ENCODE results near the gene NSUN5. TPM values are rescaled to one million over a fixed set of nuclear protein-coding genes. Genes with fewer than 3 reads are reported as not detected.
A peak's percentile ranks its signal among the peaks of the same experiment; 100 is the strongest.

The NSUN5 gene
- total and polyA plus RNA-seq, 2 experiments from 2014 or later, result 65.6 to 73.4 TPM

DNA sequence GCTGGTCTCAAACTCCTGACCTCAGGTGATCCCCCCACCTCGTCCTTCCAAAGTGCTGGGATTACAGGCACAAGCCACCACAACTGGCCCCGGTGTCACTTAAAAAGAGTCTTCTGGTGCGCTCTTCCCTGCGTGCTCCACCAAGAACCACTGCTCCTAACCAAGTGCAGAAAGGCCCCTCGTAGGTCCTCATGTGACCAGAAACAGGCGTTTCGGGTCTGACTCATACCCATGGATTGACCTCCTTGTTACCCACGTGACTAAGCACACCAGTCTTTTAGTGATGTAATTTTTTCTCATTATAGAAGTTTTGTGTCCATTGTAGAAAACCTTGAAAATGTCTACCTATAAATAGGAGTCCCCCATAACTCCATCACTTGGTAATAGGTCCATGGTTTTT lies 33.3 kb upstream of the NSUN5 start (continued):
- TF ChIP-seq, protein P1, sequence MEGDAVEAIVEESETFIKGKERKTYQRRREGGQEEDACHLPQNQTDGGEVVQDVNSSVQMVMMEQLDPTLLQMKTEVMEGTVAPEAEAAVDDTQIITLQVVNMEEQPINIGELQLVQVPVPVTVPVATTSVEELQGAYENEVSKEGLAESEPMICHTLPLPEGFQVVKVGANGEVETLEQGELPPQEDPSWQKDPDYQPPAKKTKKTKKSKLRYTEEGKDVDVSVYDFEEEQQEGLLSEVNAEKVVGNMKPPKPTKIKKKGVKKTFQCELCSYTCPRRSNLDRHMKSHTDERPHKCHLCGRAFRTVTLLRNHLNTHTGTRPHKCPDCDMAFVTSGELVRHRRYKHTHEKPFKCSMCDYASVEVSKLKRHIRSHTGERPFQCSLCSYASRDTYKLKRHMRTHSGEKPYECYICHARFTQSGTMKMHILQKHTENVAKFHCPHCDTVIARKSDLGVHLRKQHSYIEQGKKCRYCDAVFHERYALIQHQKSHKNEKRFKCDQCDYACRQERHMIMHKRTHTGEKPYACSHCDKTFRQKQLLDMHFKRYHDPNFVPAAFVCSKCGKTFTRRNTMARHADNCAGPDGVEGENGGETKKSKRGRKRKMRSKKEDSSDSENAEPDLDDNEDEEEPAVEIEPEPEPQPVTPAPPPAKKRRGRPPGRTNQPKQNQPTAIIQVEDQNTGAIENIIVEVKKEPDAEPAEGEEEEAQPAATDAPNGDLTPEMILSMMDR (conservative IDR thresholded peaks at IDR 0.05; ENCODE audit: low read depth in 2 of 2), result no peak
- no peak for TF ChIP-seq POLR2AphosphoS5 (IDR thresholded peaks at IDR 0.05; ENCODE audit: low read depth)
- TF ChIP-seq JUNB (IDR thresholded peaks at IDR 0.05; ENCODE audit: unreplicated experiment), result no peak
- no peak for TF ChIP-seq STAT1 (IDR thresholded peaks at IDR 0.05; ENCODE audit: unreplicated experiment)
- no peak for TF ChIP-seq CREB1 (CRISPR knock-in tag; IDR thresholded peaks at IDR 0.05; ENCODE audit: low read depth)
- TF ChIP-seq EZH2 (IDR thresholded peaks at IDR 0.05; ENCODE audit: low read depth, unreplicated experiment), result no peak
- TF ChIP-seq ZNF114 (CRISPR knock-in tag; IDR thresholded peaks at IDR 0.05), result no peak
- TF ChIP-seq EZH2phosphoT487 (IDR thresholded peaks at IDR 0.05; ENCODE audit: unreplicated experiment), result no peak
- TF ChIP-seq ZNF331 (CRISPR knock-in tag; IDR thresholded peaks at IDR 0.05; ENCODE audit: low read depth), result no peak

DNA sequence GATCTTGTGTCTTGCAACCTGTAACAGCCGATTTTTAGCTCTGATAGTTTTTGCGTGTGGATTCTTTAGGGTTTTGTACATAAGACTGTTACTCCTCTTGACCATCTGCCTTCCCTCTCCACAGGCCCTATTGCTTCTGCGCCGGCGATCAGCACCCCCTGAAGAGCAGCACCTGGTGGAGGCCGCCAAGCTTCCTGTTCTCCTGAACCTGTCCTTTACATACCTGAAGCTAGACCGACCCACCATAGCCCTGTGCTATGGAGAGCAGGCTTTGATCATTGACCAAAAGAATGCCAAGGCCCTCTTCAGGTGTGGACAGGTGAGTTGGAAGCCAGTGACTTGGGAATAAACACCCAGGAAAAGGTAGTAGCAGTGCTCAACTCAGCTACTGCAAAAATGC lies 31.9 kb upstream of the NSUN5 start:
- Mint-ChIP-seq H3K4me1 (peaks cover 27% of the 10 kb centered on the region), H3K36me3 (ENCODE audit: low read depth) (no peaks in the 10 kb centered on the region), H3K27me3 (ENCODE audit: insufficient read depth, low read depth, poor library complexity) (peaks cover 7% of the 10 kb centered on the region), H3K4me3 (no peak overlapping the region), H3K27ac (peak overlapping the region; percentile 2; the same call in 1 of the 2 replicates), H3K9me3 (no peaks in the 10 kb centered on the region)
- Histone ChIP-seq H3K4me1 (ENCODE audit: insufficient read depth) (peaks cover 7% of the 10 kb centered on the region; the same call in 1 of the 2 replicates), H3K79me2 (replicated peaks; ENCODE audit: insufficient read depth) (no peaks in the 10 kb centered on the region), H3K27me3 (ENCODE audit: insufficient read depth) (no peaks in the 10 kb centered on the region), H2AFZ (no peak overlapping the region), H3K4me3 (no peak overlapping the region), H3K4me2 (no peak overlapping the region), H3F3A (replicated peaks; ENCODE audit: low read depth) (no peaks in the 10 kb centered on the region), H4K20me1 (replicated peaks; ENCODE audit: insufficient read depth) (no peaks in the 10 kb centered on the region), H3K9me2 (ENCODE audit: insufficient read depth) (no peaks in the 10 kb centered on the region), H3K36me3 (ENCODE audit: insufficient read depth) (no peaks in the 10 kb centered on the region), H3K27ac (ENCODE audit: low read depth) (no peak overlapping the region)
- TF ChIP-seq EZH2phosphoT487 (IDR thresholded peaks at IDR 0.05; ENCODE audit: unreplicated experiment) (no peak), ZNF114 (CRISPR knock-in tag; IDR thresholded peaks at IDR 0.05) (no peak)
- TF ChIP-seq, protein P2, sequence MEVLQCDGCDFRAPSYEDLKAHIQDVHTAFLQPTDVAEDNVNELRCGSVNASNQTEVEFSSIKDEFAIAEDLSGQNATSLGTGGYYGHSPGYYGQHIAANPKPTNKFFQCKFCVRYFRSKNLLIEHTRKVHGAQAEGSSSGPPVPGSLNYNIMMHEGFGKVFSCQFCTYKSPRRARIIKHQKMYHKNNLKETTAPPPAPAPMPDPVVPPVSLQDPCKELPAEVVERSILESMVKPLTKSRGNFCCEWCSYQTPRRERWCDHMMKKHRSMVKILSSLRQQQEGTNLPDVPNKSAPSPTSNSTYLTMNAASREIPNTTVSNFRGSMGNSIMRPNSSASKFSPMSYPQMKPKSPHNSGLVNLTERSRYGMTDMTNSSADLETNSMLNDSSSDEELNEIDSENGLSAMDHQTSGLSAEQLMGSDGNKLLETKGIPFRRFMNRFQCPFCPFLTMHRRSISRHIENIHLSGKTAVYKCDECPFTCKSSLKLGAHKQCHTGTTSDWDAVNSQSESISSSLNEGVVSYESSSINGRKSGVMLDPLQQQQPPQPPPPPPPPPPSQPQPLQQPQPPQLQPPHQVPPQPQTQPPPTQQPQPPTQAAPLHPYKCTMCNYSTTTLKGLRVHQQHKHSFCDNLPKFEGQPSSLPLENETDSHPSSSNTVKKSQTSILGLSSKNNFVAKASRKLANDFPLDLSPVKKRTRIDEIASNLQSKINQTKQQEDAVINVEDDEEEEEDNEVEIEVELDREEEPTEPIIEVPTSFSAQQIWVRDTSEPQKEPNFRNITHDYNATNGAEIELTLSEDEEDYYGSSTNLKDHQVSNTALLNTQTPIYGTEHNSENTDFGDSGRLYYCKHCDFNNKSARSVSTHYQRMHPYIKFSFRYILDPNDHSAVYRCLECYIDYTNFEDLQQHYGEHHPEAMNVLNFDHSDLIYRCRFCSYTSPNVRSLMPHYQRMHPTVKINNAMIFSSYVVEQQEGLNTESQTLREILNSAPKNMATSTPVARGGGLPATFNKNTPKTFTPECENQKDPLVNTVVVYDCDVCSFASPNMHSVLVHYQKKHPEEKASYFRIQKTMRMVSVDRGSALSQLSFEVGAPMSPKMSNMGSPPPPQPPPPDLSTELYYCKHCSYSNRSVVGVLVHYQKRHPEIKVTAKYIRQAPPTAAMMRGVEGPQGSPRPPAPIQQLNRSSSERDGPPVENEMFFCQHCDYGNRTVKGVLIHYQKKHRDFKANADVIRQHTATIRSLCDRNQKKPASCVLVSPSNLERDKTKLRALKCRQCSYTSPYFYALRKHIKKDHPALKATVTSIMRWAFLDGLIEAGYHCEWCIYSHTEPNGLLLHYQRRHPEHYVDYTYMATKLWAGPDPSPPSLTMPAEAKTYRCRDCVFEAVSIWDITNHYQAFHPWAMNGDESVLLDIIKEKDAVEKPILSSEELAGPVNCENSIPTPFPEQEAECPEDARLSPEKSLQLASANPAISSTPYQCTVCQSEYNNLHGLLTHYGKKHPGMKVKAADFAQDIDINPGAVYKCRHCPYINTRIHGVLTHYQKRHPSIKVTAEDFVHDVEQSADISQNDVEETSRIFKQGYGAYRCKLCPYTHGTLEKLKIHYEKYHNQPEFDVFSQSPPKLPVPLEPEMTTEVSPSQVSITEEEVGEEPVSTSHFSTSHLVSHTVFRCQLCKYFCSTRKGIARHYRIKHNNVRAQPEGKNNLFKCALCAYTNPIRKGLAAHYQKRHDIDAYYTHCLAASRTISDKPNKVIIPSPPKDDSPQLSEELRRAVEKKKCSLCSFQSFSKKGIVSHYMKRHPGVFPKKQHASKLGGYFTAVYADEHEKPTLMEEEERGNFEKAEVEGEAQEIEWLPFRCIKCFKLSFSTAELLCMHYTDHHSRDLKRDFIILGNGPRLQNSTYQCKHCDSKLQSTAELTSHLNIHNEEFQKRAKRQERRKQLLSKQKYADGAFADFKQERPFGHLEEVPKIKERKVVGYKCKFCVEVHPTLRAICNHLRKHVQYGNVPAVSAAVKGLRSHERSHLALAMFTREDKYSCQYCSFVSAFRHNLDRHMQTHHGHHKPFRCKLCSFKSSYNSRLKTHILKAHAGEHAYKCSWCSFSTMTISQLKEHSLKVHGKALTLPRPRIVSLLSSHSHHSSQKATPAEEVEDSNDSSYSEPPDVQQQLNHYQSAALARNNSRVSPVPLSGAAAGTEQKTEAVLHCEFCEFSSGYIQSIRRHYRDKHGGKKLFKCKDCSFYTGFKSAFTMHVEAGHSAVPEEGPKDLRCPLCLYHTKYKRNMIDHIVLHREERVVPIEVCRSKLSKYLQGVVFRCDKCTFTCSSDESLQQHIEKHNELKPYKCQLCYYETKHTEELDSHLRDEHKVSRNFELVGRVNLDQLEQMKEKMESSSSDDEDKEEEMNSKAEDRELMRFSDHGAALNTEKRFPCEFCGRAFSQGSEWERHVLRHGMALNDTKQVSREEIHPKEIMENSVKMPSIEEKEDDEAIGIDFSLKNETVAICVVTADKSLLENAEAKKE (CRISPR knock-in tag; IDR thresholded peaks at IDR 0.05), result peak; percentile 95
- DNase-seq (ENCODE audit: low spot score), result peak; percentile 46
- peak; percentile 86 for ATAC-seq

All from GM23338 (cell line).